Stimulated activated CD8-positive, alpha-beta memory T cell treated with anti-CD3 and anti-CD28 coated beads, Interleukin-7, amount 100 ng/mL, for 48 hours (primary cell): ENCODE measurements around the gene TMEM225B.
"Not testable (repeated sequence)": the region's sequence is repeated elsewhere in the genome, so short reads cannot be mapped to it uniquely, and the experiment has no call there.

Source experiments
- DNase-seq, 2 donors: peaks; one replicate each; pipeline ENCODE4 v3.0.0-alpha.2; 2020; ENCODE audit warnings: low read depth in 1 of 2; ENCODE audit errors: extremely low read depth in 1 of 2

The TMEM225B gene

DNA sequence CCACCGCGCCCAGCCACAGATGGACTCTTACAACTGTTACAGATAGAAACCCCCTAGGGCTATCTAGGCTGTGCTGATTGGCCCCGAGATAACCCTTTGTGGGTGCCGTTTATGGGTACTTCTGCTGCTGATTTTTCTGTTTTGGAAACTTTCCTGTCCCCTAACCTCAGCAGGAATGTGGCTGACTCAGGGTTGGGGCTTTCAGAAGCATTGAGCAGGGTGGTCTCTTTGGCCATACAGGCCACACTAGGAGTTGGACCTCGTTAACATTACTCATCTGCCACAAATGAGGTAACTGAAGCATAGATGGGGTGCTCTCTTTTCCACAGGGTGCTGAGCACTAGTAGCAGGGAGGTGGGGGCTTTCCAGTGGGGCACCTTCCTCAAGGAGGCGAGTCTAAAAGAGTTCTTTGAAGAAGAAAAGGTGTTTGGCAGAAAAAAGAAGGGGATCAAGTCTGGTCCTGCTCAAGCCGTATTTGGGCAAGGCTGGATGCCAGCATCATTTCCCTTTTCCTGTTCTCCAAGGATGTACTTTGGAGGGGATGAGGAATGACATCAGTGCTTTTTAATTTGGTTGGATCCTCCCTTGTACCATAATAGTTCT is 25.1 kb downstream of the TMEM225B start:
- peak; percentile 36 to 68 for DNase-seq

DNA sequence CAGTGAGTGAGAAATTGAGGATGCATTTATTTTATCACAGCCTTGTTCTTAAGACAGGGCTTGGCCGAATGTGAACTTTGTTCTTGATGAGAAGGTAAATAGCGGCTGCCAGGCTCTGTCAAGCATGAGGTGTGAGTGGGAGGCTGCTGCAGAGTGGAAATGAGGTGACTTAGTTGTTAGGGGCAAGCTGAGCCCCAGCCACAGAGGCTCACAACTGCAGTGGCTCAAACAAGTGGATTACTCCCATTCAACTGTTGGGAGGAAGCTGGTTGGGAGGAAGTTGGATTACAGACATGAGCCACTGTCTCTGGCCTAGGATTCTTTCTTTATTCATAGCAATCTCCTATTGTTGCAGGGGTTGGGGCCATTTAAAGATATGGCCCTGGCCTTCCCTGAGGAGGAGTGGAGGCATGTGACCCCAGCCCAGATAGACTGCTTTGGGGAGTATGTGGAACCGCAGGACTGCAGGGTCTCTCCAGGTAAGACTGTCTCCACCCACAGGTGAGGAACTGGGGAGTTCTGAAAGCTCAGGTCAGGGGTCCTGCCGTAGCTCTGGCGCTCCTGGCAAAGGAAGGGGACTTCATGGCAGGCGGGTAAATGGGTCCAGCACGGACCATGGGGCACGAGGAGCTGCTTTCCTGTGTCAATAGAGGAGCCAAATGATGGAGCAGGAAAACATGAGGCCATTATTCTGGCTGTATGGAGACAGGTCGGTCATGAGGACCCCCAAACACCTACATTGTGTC is 25.8 kb downstream of the TMEM225B start:
- DNase-seq: peak; percentile 14 to 45

DNA sequence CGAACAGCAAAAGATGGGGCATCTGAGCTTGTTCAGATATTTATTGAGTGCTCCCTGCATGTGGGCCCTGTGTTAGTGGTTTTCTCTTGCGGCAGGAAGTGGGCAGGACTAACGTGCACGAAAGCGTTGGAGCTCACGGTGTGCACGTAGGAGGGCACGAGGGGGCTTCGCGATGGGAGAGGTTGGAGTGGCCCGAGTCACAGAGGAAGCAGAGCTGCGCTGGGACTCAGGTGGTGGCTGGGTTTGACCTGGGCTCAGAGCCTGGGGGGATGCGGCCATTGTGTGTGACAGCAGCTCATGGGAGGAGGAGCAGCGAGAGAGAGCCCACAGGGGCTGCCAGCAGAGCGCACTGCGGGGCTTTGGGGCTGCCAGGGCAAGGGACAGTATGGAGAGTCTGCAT is 26.4 kb downstream of the TMEM225B start:
- peak; percentile 62 to 74 for DNase-seq

DNA sequence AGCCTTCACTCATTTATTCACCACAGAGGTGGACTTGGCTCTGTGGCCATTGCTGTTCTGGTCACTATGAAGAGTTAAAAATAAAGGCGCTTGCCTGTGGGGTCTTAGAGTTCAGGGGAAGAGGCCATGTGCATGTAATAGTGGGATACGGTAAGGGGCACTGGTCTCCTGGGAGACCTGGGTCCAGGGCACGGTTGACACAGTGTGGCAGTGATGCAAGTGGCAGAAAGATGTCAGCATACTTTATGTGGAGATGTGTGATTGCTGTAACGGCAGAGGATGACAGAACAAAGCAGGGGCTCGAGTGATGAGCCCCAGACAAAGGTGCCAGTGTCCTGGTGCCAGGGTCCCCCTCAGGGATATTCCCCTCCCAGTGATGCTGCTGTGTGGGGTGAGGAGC is 27.3 kb downstream of the TMEM225B start:
- DNase-seq: no peak

DNA sequence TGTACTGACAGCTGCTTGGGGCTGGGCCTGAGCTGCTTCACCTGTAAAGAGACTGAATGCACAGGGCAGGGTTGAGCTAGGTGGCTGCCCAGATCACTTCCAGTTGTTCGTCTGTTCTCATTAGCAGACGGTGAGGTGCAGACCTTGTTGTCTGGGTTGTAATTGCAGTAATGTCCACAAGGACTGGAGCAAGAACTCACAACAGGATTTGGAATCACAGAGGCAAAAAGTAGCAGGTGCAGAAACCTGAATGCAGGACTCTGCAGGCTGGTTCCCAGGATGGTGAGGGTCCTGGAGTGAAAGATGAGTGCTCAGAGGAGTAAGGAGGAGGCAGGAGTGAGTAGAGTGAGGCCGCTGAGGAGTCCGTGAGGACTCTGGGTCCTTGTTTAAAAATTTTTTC is 27.9 kb downstream of the TMEM225B start:
- DNase-seq: no peak

DNA sequence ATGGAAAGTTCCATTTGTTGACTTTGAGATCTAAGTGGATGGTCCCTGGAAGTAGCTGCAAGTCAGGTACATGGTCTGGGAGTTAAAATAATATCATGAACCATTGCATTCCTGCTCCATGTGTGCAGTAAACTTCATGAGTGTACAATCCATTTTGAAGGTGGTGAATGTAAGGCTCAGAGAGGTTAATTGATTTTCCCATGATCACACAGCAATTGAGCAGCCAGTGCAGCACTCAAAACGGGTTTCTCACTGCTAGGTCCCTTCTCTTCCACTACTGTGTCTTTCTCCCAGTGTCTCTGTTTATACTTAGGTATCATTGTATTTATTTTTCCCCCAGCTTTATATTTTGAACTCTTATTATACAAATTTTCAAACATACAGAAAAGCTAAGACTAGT is 28.6 kb downstream of the TMEM225B start:
- no peak for DNase-seq

DNA sequence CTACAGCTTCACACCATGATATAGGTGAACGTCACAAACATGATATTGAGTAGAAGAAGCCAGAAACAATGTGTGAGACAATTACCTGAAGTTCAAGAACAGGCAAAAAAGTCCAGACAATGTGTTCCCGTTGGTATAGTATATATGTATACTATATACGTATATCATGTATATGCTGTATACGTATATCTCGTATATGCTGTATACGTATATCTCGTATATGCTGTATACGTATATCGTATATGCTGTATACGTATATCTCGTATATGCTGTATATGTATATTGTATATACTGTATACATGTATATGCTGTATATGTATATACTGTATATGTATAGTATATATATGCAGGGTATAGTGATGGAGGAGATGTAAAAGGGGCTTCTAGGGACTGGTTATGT is 29.4 kb downstream of the TMEM225B start:
- no peak for DNase-seq

DNA sequence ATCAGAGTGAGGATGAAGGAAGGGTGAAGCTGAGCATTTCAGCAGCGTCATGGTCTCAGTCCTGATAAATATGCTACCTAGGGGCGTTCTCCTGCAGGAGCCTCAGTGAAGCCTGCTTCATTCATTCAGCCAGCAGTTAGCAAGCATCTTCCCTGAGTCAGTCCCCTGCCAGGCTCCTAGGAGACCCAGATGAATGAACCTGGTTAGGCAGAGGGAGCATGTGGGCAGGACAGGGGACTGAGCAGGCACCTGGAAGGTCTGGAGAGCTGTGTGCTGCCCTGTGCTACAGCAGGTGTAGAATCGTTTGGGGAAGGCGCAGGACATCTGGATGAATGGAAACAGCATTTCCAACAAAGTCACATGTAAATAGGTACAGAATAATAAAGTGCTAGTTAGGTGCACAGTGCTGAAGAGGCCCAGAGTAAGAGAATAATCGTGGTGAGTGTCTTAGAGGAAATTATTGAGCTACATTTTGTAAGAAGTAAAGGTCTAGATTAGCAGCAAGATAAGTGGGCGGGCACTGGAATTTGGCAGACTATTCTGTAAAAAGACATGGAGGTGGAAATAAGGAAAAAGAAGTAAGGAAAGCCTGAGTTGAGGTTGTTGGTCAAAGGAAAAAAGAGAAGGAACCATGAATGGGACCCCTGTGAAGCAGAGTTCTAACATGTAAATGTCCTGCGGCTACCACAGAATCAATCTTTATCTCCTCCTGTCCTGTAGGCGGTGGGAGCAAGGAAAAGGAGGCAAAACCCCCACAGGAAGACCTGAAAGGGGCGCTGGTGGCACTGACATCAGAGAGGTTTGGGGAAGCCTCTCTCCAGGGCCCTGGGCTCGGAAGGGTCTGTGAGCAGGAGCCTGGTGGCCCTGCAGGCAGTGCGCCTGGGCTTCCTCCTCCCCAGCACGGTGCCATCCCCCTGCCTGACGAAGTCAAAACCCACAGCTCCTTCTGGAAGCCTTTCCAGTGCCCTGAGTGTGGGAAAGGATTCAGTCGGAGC is 30.7 kb downstream of the TMEM225B start:
- no peak for DNase-seq

DNA sequence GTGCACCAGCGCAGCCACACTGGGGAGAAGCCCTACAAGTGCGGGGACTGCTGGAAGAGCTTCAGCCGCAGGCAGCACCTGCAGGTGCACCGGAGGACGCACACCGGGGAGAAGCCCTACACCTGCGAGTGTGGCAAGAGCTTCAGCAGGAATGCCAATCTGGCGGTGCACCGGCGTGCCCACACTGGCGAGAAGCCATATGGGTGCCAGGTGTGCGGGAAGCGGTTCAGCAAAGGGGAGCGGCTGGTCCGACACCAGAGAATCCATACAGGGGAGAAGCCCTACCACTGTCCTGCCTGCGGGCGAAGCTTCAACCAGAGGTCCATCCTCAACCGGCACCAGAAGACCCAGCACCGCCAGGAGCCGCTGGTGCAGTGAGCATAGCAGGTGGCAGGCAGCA is 31.6 kb downstream of the TMEM225B start:
- no peak for DNase-seq

DNA sequence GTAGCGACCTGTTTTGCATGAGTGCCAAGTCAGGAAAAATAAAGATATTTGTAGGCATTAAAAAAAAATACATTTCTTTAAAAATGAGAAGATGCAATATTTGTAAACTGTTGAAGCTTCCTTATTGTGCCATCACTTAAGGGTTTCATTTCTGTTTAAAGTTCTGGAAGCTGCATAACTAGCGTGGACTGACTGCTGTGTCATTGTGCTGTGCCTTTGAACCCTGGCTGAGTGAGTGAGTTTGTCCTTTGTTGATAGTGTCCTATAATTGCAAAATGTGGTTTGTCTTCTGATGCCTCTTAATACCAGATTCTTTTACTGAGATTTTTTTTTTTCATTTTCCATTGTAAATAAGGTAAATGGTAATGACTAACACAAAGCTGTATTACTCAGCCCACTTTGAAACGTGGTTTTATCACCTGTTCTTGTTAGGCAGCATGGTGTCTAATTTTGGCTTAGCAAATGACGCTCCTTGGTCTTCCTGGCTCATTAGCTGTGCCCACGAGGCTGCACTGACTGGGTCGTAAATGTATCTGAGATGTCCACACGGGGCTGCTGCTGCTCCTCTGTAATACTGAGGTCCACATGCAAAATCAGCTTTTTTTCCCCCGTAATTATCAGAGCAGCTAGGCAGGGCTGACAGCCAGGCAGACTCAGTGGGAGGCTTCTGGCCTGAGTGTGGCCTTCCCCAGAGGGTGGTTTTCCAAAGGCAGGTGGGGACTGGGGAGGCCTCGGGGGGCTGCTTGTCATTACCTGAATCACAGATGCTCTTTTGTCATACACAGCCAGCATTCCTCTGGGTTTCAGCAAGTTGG is 33.4 kb downstream of the TMEM225B start:
- DNase-seq: peak; percentile 10 to 43

DNA sequence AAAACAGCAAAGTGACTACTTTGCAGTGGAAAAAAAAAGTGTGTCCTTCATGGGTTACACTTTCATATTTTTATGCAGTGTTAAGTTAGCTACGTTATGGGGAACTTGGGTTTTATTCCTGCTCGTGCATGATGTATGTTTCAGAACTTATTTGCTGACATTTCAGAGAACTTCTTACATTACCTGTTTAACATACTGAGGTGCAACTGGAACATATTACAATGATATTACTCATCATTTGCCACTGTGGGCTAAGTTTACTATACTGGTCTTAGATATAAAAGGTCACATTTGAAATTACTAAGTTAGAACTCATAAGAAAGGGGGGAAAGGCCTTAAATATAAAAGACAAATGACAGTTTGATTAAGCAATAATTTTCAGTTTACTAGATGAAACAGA is 39.3 kb downstream of the TMEM225B start:
- not testable (repeated sequence) for DNase-seq

DNA sequence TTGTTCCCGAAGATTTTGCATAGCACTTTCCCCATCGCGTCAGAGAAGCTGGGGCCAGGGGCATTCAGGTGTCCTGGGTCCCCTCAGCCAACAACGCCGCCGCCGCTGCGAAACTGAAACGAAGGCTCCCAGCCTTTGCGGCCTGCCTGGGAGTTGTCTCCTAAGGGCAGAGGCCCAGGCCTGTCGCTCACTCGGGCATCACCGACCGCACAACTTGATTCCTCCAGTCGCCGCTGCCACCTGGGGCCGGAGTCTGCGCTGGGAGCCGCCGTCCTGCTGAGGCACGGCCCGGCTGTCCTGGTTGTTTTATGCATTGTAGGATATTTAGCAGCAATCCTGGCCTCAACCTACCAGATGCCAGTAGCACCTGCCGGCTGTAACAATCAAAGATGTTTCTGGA is 40.7 kb downstream of the TMEM225B start:
- DNase-seq: no peak

DNA sequence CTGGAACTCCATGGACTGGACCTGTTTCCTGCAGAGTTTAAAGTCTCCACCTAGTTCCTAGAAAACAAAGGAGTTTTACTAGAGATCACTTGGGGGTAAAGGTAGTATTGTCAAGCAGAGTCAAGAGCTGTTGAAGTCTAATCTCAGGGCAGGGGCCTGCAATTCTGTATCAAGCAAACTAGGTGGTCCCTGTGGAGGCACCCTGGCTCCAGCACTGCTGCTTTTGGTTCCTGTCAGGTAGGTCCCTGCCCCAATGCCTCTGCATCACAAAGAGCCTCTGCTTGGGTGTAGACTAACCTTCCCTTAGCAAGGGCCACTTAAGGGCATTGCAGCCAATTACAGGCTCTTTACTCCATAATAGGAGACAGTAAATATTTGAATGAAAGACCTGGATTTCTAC is 41.2 kb downstream of the TMEM225B start:
- no peak for DNase-seq

DNA sequence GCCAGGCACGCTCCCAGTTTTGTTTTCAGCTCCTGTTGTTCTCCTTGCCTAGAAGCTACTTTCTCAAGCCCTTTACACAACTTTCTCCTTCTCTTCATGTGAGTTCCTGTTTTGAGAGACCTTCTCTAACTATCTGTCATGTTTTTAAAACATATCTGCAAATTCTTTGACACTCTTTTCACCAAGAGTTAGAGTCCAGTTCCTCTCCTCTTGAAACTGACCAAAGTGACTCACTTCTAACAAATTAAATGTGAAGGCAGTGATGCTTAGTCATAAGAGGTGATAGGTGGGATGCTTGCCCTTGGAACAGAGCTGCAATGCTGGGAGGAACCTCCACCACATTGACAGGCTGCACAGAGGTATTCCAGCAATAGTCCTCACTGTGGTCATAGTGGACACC is 44.0 kb downstream of the TMEM225B start:
- no peak for DNase-seq

DNA sequence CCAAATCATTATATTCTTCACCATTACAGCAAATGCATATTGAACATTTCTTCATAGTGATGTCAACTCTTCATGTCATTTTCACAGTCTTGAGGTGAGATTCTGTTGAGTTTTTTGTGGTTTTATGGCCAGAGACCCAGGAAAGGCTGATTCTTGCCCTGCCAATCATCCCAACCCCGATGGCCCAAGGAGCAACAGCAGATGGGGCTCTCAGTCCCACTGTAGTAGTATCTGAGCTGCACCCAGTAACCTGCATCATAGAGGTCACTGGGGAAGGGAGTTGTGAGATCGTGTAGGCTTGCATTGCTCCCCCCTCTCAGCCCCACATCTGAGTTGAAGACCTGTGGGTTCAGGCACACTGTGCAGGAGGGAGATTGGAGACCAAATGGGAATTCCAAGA is 45.4 kb downstream of the TMEM225B start:
- no peak for DNase-seq

DNA sequence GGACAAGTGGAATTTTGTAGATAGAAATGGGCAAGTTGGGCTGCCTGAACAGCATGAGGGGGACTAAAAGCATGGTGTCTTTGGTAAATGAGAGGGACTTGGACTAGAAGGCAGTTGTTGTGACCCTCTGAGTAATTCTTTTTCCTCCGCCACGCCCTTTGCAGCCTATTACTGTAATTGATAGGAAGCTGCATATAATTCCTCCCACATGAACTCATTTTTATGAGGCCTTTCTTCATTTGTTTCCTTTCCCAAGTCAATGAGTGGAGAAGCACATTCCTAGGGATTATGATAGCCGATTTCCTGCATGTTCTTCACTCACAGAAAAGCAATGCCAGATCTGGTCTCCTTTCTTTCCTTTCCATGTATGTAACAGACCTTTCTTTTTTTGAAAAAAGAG is 46.4 kb downstream of the TMEM225B start:
- DNase-seq: no peak

DNA sequence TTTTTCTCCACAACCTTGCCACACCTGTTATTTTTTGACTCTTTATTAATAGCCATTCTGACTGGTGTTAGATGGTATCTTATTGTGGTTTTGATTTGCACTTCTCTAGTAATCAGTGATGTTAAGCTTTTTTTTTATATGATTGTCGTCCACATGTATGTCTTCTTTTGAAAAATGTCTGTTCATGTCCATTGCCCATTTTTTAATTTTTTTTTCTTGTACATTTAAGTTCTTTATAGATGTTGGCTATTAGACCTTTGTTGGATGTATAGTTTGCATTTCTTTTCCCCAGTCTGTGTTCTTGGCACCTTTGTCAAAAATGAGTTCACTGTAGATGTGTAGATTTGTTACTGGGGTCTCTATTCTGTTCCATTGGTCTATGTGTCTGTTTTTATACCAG is 47.5 kb downstream of the TMEM225B start:
- no peak for DNase-seq

DNA sequence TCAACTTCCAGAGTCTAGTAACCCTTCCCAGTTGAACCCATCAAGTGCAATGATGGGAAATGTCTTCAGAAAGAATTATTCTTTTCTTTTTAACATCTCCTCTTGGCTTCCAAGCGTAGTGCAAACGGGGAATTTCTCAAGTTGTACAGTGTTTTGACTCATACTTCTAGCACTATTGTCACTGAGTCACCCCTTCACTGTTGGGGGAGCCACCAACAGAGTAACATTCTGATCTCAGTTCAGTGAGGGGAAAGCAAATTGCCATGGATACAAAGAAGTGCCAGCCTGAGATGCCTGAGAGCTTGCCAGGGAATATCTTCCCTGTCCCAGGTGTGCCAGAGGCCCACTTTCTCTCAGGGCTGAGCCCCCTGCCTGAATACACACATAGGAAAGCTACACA is 50.8 kb downstream of the TMEM225B start:
- no peak for DNase-seq

DNA sequence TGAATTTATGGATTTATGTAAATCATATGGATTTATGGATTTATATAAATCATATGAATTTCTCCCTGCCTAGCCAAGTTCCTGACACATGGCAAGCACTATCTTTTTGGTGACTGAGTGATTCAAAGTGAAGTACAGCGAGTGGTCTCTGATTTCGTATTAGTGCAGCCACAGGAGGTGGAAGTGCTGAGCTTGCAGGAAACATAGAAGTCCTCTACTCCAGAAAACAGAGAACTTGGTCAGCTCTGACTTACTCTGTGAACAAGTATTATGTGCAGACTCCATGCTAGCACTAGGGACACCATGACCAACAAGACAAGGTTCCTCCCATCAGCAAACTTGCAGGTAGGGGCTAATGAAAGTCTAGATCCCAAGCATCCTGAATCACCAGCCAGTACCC is 53.2 kb downstream of the TMEM225B start:
- no peak for DNase-seq

DNA sequence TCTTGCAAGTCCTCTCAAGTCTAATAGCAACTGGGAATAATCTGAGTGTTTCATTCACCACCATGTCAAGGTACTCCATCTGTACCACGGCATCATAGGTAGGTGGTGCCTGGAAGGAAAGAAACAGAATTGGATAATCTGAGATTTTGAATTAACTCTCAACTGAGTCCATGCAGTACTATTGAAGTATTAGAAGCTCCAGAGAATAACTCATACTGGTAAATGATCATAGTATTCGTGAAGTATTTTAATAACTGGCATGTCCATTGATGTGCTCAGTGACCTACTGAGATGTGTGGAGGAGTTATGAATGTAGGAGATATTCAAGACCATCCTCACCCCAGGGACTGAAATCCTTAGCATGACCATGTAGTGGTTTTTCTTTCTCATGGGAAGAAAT is 54.6 kb downstream of the TMEM225B start:
- DNase-seq: no peak

DNA sequence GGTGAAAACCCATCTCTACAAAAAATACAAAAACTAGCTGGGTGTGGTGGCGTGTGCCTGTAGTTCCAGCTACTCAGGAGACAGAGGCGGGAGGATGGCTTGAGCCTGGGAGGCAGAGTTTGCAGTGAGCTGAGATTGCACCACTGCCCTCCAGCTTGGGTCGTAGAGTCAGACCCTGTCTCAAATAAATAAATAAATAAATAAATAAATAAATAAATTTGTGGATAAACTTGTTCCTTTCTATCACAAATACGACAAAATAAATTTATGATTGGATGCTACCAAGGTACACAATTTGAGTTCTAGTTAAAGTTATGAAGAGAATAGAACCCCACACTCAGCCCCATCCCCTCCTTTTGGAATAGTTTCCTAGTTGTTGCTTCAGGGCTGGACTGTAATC is 55.2 kb downstream of the TMEM225B start:
- not testable (repeated sequence) for DNase-seq
